ENCODE data around the gene WWC1. TPM values are rescaled to one million over a fixed set of nuclear protein-coding genes. Genes with fewer than 3 reads are reported as not detected.

WWC1 gene
- total and polyA plus RNA-seq, 4 donors, result 12.9 to 47.1 (median 29.4) TPM

GRCh38 chr5:168340487-168340886 lies 49.0 kb downstream of the WWC1 start:
- H3K4me3 ChIP-seq (ENCODE audit: low read depth, low read length), result no peak overlapping the region
- H3K4me1 ChIP-seq (ENCODE audit: control insufficient read depth, insufficient read depth, low read length), result no peaks in the 10 kb centered on the region
- no peaks in the 10 kb centered on the region for H3K36me3 ChIP-seq (ENCODE audit: control insufficient read depth, insufficient read depth, low read length)
- DNase-seq (ENCODE audit: low read depth in 4 of 6, low spot score in 6 of 6), result no peak
- no CpG with 5 or more reads among the region's 1 CpG for WGBS (ENCODE audit: insufficient coverage)
- no peaks in the 10 kb centered on the region for H3K9me3 ChIP-seq (ENCODE audit: control insufficient read depth, insufficient read depth, low read length)
- no peaks in the 10 kb centered on the region for H3K27me3 ChIP-seq (ENCODE audit: control insufficient read depth, insufficient read depth, low read length)
- no peak overlapping the region for H3K27ac ChIP-seq (ENCODE audit: low read depth, low read length)

- H3K27ac ChIP-seq (ENCODE audit: low read depth, low read length), result no peak overlapping the region
- no peak overlapping the region for H3K4me3 ChIP-seq (ENCODE audit: low read depth, low read length)
- no peak for DNase-seq (ENCODE audit: low read depth in 4 of 6, low spot score in 6 of 6)
- H3K36me3 ChIP-seq (ENCODE audit: control insufficient read depth, insufficient read depth, low read length), result no peaks in the 10 kb centered on the region
- WGBS (ENCODE audit: insufficient coverage), result 100% methylated on average over 2 of the region's 2 CpGs
- no peaks in the 10 kb centered on the region for H3K4me1 ChIP-seq (ENCODE audit: control insufficient read depth, insufficient read depth, low read length)
- H3K27me3 ChIP-seq (ENCODE audit: control insufficient read depth, insufficient read depth, low read length), result no peaks in the 10 kb centered on the region
- no peaks in the 10 kb centered on the region for H3K9me3 ChIP-seq (ENCODE audit: control insufficient read depth, insufficient read depth, low read length)
These were observed 49.7 kb downstream of the WWC1 start for GRCh38 chr5:168341178-168341577.

GRCh38 chr5:168342151-168342825 lies 50.8 kb downstream of the WWC1 start:
- WGBS (ENCODE audit: insufficient coverage), result 96% methylated on average over 6 of the region's 6 CpGs
- Histone ChIP-seq H3K4me3 (ENCODE audit: low read depth, low read length) (no peak overlapping the region), H3K9me3 (ENCODE audit: control insufficient read depth, insufficient read depth, low read length) (no peaks in the 10 kb centered on the region), H3K36me3 (ENCODE audit: control insufficient read depth, insufficient read depth, low read length) (no peaks in the 10 kb centered on the region), H3K4me1 (ENCODE audit: control insufficient read depth, insufficient read depth, low read length) (no peaks in the 10 kb centered on the region), H3K27ac (ENCODE audit: low read depth, low read length) (no peak overlapping the region), H3K27me3 (ENCODE audit: control insufficient read depth, insufficient read depth, low read length) (no peaks in the 10 kb centered on the region)
- no peak for DNase-seq (ENCODE audit: low read depth in 4 of 6, low spot score in 6 of 6)

- Histone ChIP-seq H3K4me3 (ENCODE audit: low read depth, low read length) (no peak overlapping the region), H3K4me1 (ENCODE audit: control insufficient read depth, insufficient read depth, low read length) (peaks cover 1% of the 10 kb centered on the region), H3K9me3 (ENCODE audit: control insufficient read depth, insufficient read depth, low read length) (no peaks in the 10 kb centered on the region), H3K27ac (ENCODE audit: low read depth, low read length) (no peak overlapping the region), H3K27me3 (ENCODE audit: control insufficient read depth, insufficient read depth, low read length) (no peaks in the 10 kb centered on the region), H3K36me3 (ENCODE audit: control insufficient read depth, insufficient read depth, low read length) (no peaks in the 10 kb centered on the region)
- no peak for DNase-seq (ENCODE audit: low read depth in 4 of 6, low spot score in 6 of 6)
- 88% methylated on average over 2 of the region's 3 CpGs for WGBS (ENCODE audit: insufficient coverage)
These were observed 51.5 kb downstream of the WWC1 start for GRCh38 chr5:168342985-168343384.

GRCh38 chr5:168346417-168346816 lies 55.0 kb downstream of the WWC1 start:
- H3K27me3 ChIP-seq (ENCODE audit: control insufficient read depth, insufficient read depth, low read length), result no peaks in the 10 kb centered on the region
- no peak overlapping the region for H3K4me3 ChIP-seq (ENCODE audit: low read depth, low read length)
- WGBS (ENCODE audit: insufficient coverage), result 90% methylated on average over 1 of the region's 3 CpGs
- no peaks in the 10 kb centered on the region for H3K36me3 ChIP-seq (ENCODE audit: control insufficient read depth, insufficient read depth, low read length)
- no peak overlapping the region for H3K27ac ChIP-seq (ENCODE audit: low read depth, low read length)
- H3K4me1 ChIP-seq (ENCODE audit: control insufficient read depth, insufficient read depth, low read length), result peaks cover 6% of the 10 kb centered on the region
- DNase-seq (ENCODE audit: low read depth in 4 of 6, low spot score in 6 of 6), result no peak
- H3K9me3 ChIP-seq (ENCODE audit: control insufficient read depth, insufficient read depth, low read length), result no peaks in the 10 kb centered on the region

GRCh38 chr5:168347368-168348083 lies 56.1 kb downstream of the WWC1 start:
- no peak for DNase-seq (ENCODE audit: low read depth in 4 of 6, low spot score in 6 of 6)
- Histone ChIP-seq H3K27ac (ENCODE audit: low read depth, low read length) (no peak overlapping the region), H3K4me1 (ENCODE audit: control insufficient read depth, insufficient read depth, low read length) (peaks cover 6% of the 10 kb centered on the region), H3K27me3 (ENCODE audit: control insufficient read depth, insufficient read depth, low read length) (no peaks in the 10 kb centered on the region), H3K9me3 (ENCODE audit: control insufficient read depth, insufficient read depth, low read length) (no peaks in the 10 kb centered on the region), H3K36me3 (ENCODE audit: control insufficient read depth, insufficient read depth, low read length) (no peaks in the 10 kb centered on the region), H3K4me3 (ENCODE audit: low read depth, low read length) (no peak overlapping the region)
- 69% methylated on average over 2 of the region's 8 CpGs for WGBS (ENCODE audit: insufficient coverage)

- H3K4me3 ChIP-seq (ENCODE audit: low read depth, low read length), result no peak overlapping the region
- no peak for DNase-seq (ENCODE audit: low read depth in 4 of 6, low spot score in 6 of 6)
- peaks cover 6% of the 10 kb centered on the region for H3K4me1 ChIP-seq (ENCODE audit: control insufficient read depth, insufficient read depth, low read length)
- no peak overlapping the region for H3K27ac ChIP-seq (ENCODE audit: low read depth, low read length)
- no peaks in the 10 kb centered on the region for H3K9me3 ChIP-seq (ENCODE audit: control insufficient read depth, insufficient read depth, low read length)
- no peaks in the 10 kb centered on the region for H3K36me3 ChIP-seq (ENCODE audit: control insufficient read depth, insufficient read depth, low read length)
- no peaks in the 10 kb centered on the region for H3K27me3 ChIP-seq (ENCODE audit: control insufficient read depth, insufficient read depth, low read length)
- 90% methylated on average over 4 of the region's 5 CpGs for WGBS (ENCODE audit: insufficient coverage)
These were observed 56.6 kb downstream of the WWC1 start for GRCh38 chr5:168348084-168348414.

- H3K27ac ChIP-seq (ENCODE audit: low read depth, low read length), result no peak overlapping the region
- no peak overlapping the region for H3K4me3 ChIP-seq (ENCODE audit: low read depth, low read length)
- peaks cover 12% of the 10 kb centered on the region for H3K4me1 ChIP-seq (ENCODE audit: control insufficient read depth, insufficient read depth, low read length)
- no peaks in the 10 kb centered on the region for H3K27me3 ChIP-seq (ENCODE audit: control insufficient read depth, insufficient read depth, low read length)
- DNase-seq (ENCODE audit: low read depth in 4 of 6, low spot score in 6 of 6), result no peak
- 92% methylated on average over 3 of the region's 4 CpGs for WGBS (ENCODE audit: insufficient coverage)
- H3K9me3 ChIP-seq (ENCODE audit: control insufficient read depth, insufficient read depth, low read length), result no peaks in the 10 kb centered on the region
- H3K36me3 ChIP-seq (ENCODE audit: control insufficient read depth, insufficient read depth, low read length), result no peaks in the 10 kb centered on the region
These were observed 58.9 kb downstream of the WWC1 start for GRCh38 chr5:168350315-168350714.

- Histone ChIP-seq H3K27me3 (ENCODE audit: control insufficient read depth, insufficient read depth, low read length) (no peaks in the 10 kb centered on the region), H3K27ac (ENCODE audit: low read depth, low read length) (no peak overlapping the region), H3K9me3 (ENCODE audit: control insufficient read depth, insufficient read depth, low read length) (no peaks in the 10 kb centered on the region), H3K4me1 (ENCODE audit: control insufficient read depth, insufficient read depth, low read length) (peaks cover 16% of the 10 kb centered on the region), H3K36me3 (ENCODE audit: control insufficient read depth, insufficient read depth, low read length) (no peaks in the 10 kb centered on the region), H3K4me3 (ENCODE audit: low read depth, low read length) (no peak overlapping the region)
- DNase-seq (ENCODE audit: low read depth in 4 of 6, low spot score in 6 of 6), result no peak
- 70% methylated on average over 3 of the region's 12 CpGs for WGBS (ENCODE audit: insufficient coverage)
These were observed 61.9 kb downstream of the WWC1 start for GRCh38 chr5:168353216-168353957.

Measured in spinal cord (tissue), 10 donors.